Erythroblast (primary cell): Measurements from ENCODE around the gene EIF1AY.
A peak's percentile ranks its signal among the peaks of the same experiment; 100 is the strongest.
"Not testable (repeated sequence)": the region's sequence is repeated elsewhere in the genome, so short reads cannot be mapped to it uniquely, and the experiment has no call there.

Experiments
- DNase-seq, 2 experiments: peaks; one replicate each; lab custom pipeline; 2025; lab: John Stamatoyannopoulos, UW
- GATA1 ChIP-seq: IDR thresholded peaks from 2 replicates; pipeline ENCODE4 v1.6.1; 2011; ENCODE audit warnings: low read depth, mild to moderate bottlenecking, control low read depth, low read length, moderate library complexity
- POLR2A ChIP-seq: IDR thresholded peaks from 2 replicates; pipeline ENCODE4 v1.6.1; 2011; ENCODE audit warnings: mild to moderate bottlenecking, low read length

Gene EIF1AY

GRCh38 chrY:20575531-20576121 is at the start of gene EIF1AY:
Gene EIF1AY, plus strand, starts transcription at chrY:20575776. Its CDS starts 96 bp downstream, at chrY:20575872.
- DNase-seq = peak; percentile 95 to 96
- TF ChIP-seq POLR2A (no peak), GATA1 (no peak)

- TF ChIP-seq POLR2A = no peak
- no peak for TF ChIP-seq GATA1
- DNase-seq = no peak
Measured at GRCh38 chrY:20528435-20528834, 47.1 kb upstream of the EIF1AY start.

- no peak for TF ChIP-seq POLR2A
- no peak for TF ChIP-seq GATA1
- peak in 1 of 2 experiments; percentile 3 for DNase-seq
Measured at GRCh38 chrY:20538186-20538585, 37.4 kb upstream of the EIF1AY start.

GRCh38 chrY:20538933-20539332 is 36.6 kb upstream of the EIF1AY start:
- DNase-seq = no peak
- TF ChIP-seq POLR2A (no peak), GATA1 (no peak)

GRCh38 chrY:20544451-20544960 is 31.1 kb upstream of the EIF1AY start:
- TF ChIP-seq GATA1 = no peak
- TF ChIP-seq POLR2A = no peak
- no peak for DNase-seq

- TF ChIP-seq GATA1 (no peak), POLR2A (no peak)
- DNase-seq = no peak
Measured at GRCh38 chrY:20546071-20546470, 29.5 kb upstream of the EIF1AY start.

GRCh38 chrY:20549289-20549688 is 26.3 kb upstream of the EIF1AY start:
- no peak for DNase-seq
- no peak for TF ChIP-seq POLR2A
- TF ChIP-seq GATA1 = no peak

GRCh38 chrY:20551840-20552239 is 23.7 kb upstream of the EIF1AY start:
- DNase-seq = no peak
- TF ChIP-seq GATA1 (no peak), POLR2A (no peak)

GRCh38 chrY:20552764-20553323 is 22.7 kb upstream of the EIF1AY start:
- not testable (repeated sequence) for DNase-seq

GRCh38 chrY:20555820-20556219 is 19.8 kb upstream of the EIF1AY start:
- no peak for DNase-seq
- TF ChIP-seq POLR2A = no peak
- TF ChIP-seq GATA1 = no peak

- TF ChIP-seq POLR2A (no peak), GATA1 (no peak)
- peak; percentile 55 to 74 for DNase-seq
Measured at GRCh38 chrY:20558677-20559076, 16.9 kb upstream of the EIF1AY start.

GRCh38 chrY:20559873-20560512 is 15.6 kb upstream of the EIF1AY start:
- TF ChIP-seq GATA1 (no peak), POLR2A (no peak)
- peak; percentile 59 to 70 for DNase-seq

GRCh38 chrY:20571306-20571705 is 4.3 kb upstream of the EIF1AY start:
- TF ChIP-seq GATA1 = no peak
- no peak for TF ChIP-seq POLR2A
- DNase-seq = peak; percentile 7 to 10

- TF ChIP-seq POLR2A = no peak
- DNase-seq = peak; percentile 54 to 63
Measured at GRCh38 chrY:20576506-20576905, 930 bp downstream of the EIF1AY start.
